GM12878 (cell line): Measurements from ENCODE around the gene CBX2. TPM values are rescaled to one million over a fixed set of nuclear protein-coding genes. Genes with fewer than 3 reads are reported as not detected.

ENCODE experiments used
- ATAC-seq: fragments of 200-7000 bp; cut with Tn5 transposase; 3 replicates; pipeline ENCODE4 v1.9.1; 2020; ENCODE audit warnings: mild to moderate bottlenecking, moderate library complexity
- BruUV-seq: library from RNA; stranded (reverse); fragments of 400-500 nt; replicated peaks from 2 replicates; lab custom pipeline; 2021; lab: Mats Ljungman, UMichigan
- CTCF ChIA-PET: fragments of 300-600 bp; sonication (Branson Sonifier 250); formaldehyde crosslinking; extraction: SDS; loops from one replicate; lab custom pipeline; 2021; ENCODE audit warnings: inconsistent platforms; lab: Yijun Ruan, JAX
- POLR2A ChIA-PET: fragments of 350-600 bp; formaldehyde crosslinking; extraction: SDS; loops from one replicate; lab custom pipeline; 2021; ENCODE audit warnings: inconsistent platforms; lab: Charles Lee
- RAD21 ChIA-PET: fragments of 300-600 bp; sonication (Branson Sonifier 250); formaldehyde crosslinking; loops from one replicate; lab custom pipeline; 2023; ENCODE audit warnings: antibody characterized with exemption; ENCODE audit not compliant: unreplicated experiment; lab: Charles Lee
- SMC1A ChIA-PET: fragments of 300-600 bp; sonication (Branson Sonifier 250); formaldehyde crosslinking; loops from one replicate; lab custom pipeline; 2023; ENCODE audit not compliant: unreplicated experiment, uncharacterized antibody; lab: Charles Lee
- DNase-seq: peaks from one replicate; pipeline ENCODE4 v3.0.0-alpha.2; 2011; ENCODE audit warnings: low read depth, low spot score
- FAIRE-seq: peaks from 3 replicates; lab custom pipeline; 2011; peaks lifted over from hg19 to GRCh38; lab: Jason Lieb, UNC
- H2AFZ ChIP-seq: 2 replicates; pipeline ENCODE4 v1.6.0; 2011; ENCODE audit warnings: low read depth, low read length, control low read depth; ENCODE audit not compliant: control insufficient read depth
- H3K27ac ChIP-seq: 2 replicates; pipeline ENCODE4 v1.5.1; 2011; ENCODE audit warnings: control low read depth; ENCODE audit not compliant: control insufficient read depth, insufficient read depth
- H3K27me3 ChIP-seq, 2 experiments: replicated peaks in 1 of 2; 2 replicates each; pipeline versions ENCODE4 v1.6.0 to v1.6.1; 2011; ENCODE audit warnings: low read length in 1 of 2; ENCODE audit not compliant: control insufficient read depth in 2 of 2, insufficient read depth in 2 of 2
- H3K36me3 ChIP-seq, 2 experiments: 2 replicates each; pipeline ENCODE4 v1.5.1; 2011; ENCODE audit warnings: low read length in 1 of 2; ENCODE audit not compliant: control insufficient read depth in 2 of 2, insufficient read depth in 2 of 2
- H3K4me1 ChIP-seq: 2 replicates; pipeline ENCODE4 v1.6.1; 2011; ENCODE audit warnings: mild to moderate bottlenecking, low read length, moderate library complexity, mixed read lengths; ENCODE audit not compliant: control insufficient read depth, insufficient read depth
- H3K4me2 ChIP-seq: 2 replicates; pipeline ENCODE4 v1.6.0; 2011; ENCODE audit warnings: control low read depth; ENCODE audit not compliant: control insufficient read depth, insufficient read depth
- H3K4me3 ChIP-seq: fragments of 200-600 bp; sonication (generic); 2 replicates; pipeline ENCODE4 v1.5.1; 2016
- H3K79me2 ChIP-seq: 2 replicates; pipeline ENCODE4 v1.6.0; 2011; ENCODE audit warnings: low read length; ENCODE audit not compliant: control insufficient read depth, insufficient read depth
- H3K9ac ChIP-seq: 2 replicates; pipeline ENCODE4 v1.8.0; 2011; ENCODE audit warnings: low read length, control low read depth, mixed read lengths; ENCODE audit not compliant: control insufficient read depth, insufficient read depth
- H3K9me3 ChIP-seq: replicated peaks from 3 replicates; pipeline ENCODE4 v1.5.1; 2011; ENCODE audit warnings: mild to moderate bottlenecking, low read length; ENCODE audit not compliant: control insufficient read depth, insufficient read depth
- H4K20me1 ChIP-seq: 2 replicates; pipeline ENCODE4 v1.6.0; 2011; ENCODE audit not compliant: control insufficient read depth, insufficient read depth
- STAT1 ChIP-seq: fragments of 450-650 bp; conservative IDR thresholded peaks from 2 replicates; pipeline ENCODE4 v1.6.1; 2014; ENCODE audit warnings: antibody characterized with exemption, mild to moderate bottlenecking
- SUZ12 ChIP-seq: fragments of 200-600 bp; sonication (generic); IDR thresholded peaks from one replicate; pipeline ENCODE4 v1.6.1; 2018; ENCODE audit warnings: antibody characterized with exemption, mild to moderate bottlenecking; ENCODE audit not compliant: unreplicated experiment
- ZNF384 ChIP-seq: IDR thresholded peaks from 2 replicates; pipeline ENCODE4 v1.6.1; 2012; ENCODE audit warnings: low read depth, mild to moderate bottlenecking, low read length, improper control_type of control experiment, borderline replicate concordance
- WGBS: methylation state at CpG from one replicate; pipeline ENCODE4 v1.1.6; 2016; ENCODE audit warnings: low lambda C conversion rate; ENCODE audit not compliant: insufficient replicate concordance, insufficient coverage; ENCODE audit errors: missing lambda C conversion rate; 5-methylcytosine and 5-hydroxymethylcytosine counted together
- in situ Hi-C: fragments of 300-500 bp; cut with MboI; formaldehyde crosslinking; loops from 9 replicates; pipeline ENCODE4 v1.14.3; 2018; ENCODE audit warnings: mixed read lengths
- intact Hi-C: fragments of 100-400 bp; cut with micrococcal nuclease; formaldehyde crosslinking; loops from one replicate; pipeline ENCODE4 v1.14.2; 2022; ENCODE audit not compliant: unreplicated experiment
- polyA plus RNA-seq, 11 experiments: library from polyadenylated mRNA; depleted of rRNA in 4 of 11; unstranded in 6 of 11; stranded (reverse) in 5 of 11; fragments of >200 nt; fragmentation: Nextera tagmentation in 4 of 11; fragmentation: Illumina TruSeq in 1 of 11; extraction: Ambion mirVana in 4 of 11; extraction: Trizol in 1 of 11; gene quantifications; 1 replicate in 1 of 11; 2 replicates in 10 of 11; pipeline versions ENCODE4 v1.2.1 to v1.2.3, GENCODE V29; 2011 to 2016; ENCODE audit warnings: inconsistent platforms in 2 of 11, missing spikeins in 2 of 11, low read depth in 1 of 11
- total RNA-seq, 4 experiments: library from RNA; depleted of rRNA in 3 of 4; stranded (reverse); fragments of >200 nt in 3 of 4; fragmentation: Illumina TruSeq in 1 of 4; extraction: Trizol in 1 of 4; gene quantifications; 2 replicates each; pipeline versions ENCODE4 v1.2.1 to v1.2.3, GENCODE V29; 2013 to 2021

CBX2 gene
- total and polyA plus RNA-seq, 10 of the 15 experiments (the other 5 are each of a cell fraction or from before 2014, with no cell fraction given), result 0.35 to 7.5 (median 4.2) TPM

DNA sequence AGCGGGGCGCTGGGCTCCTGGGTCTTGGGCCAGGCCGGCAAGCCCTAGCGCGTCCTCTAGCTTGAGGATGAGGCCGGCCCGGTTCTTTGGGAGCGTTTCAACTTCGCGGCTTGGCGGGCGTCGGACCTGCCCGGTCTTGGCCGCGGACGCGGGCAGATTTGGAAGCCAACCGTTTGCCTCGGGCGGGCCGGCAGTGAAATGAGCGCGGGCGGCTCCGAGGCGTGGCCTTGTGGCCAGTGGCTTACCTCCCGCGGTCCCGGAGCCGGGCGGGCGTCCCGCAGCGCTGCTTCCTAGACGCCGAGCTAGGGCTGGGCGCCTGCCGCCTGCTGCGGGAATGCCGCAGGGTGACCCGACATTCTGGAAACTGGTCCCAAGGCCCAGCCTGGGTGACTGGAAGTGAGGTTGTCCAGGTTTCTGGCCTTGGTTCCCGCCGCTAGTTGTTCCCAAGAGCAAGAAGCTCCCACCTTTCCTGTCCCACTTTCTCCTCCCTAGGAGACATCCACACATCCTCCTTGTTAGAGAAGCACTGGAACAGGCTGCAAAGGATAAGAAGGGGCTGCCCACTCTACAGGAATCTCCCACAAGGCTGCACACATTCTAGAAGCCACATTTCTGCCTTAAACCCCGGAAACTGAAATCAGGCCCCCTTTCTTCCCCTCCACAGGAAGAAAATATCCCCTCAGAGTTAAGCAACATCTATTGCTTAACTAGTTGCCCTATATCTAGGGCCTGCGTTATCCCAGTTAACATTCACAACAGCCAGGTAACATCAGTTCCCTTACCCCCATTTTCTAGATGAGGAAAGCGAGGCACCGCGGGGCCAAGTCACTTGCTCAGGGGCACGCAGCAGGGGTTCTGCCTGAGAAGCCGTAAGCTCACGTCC lies 23.4 kb downstream of the CBX2 start:
- ChIA-PET SMC1A (no interaction called here), RAD21 (interaction anchor here (0.8 kb wide), 1 partner anchor 9 kb away, joined by 3 read pairs; no protein-coding TSS in a partner anchor), CTCF (interaction anchor here (1.2 kb wide), 1 partner anchor 24 kb away, joined by 3 read pairs; no protein-coding TSS in a partner anchor), POLR2A (no interaction called here)
- ATAC-seq, result no peak
- Histone ChIP-seq H3K27me3 (peaks cover 19 to 52% of the 10 kb centered on the region in 2 experiments), H2AFZ (no peak overlapping the region; the same call in 1 of the 2 replicates), H4K20me1 (no peaks in the 10 kb centered on the region), H3K79me2 (no peaks in the 10 kb centered on the region), H3K9me3 (no peaks in the 10 kb centered on the region; the same call in 2 of the 3 replicates), H3K4me1 (peaks cover 55% of the 10 kb centered on the region), H3K4me2 (peak overlapping the region; percentile 69; the same call in 1 of the 2 replicates), H3K4me3 (peak overlapping the region; percentile 12; the same call in 1 of the 2 replicates), H3K27ac (no peak overlapping the region), H3K9ac (no peak overlapping the region), H3K36me3 (no peaks in the 10 kb centered on the region)
- TF ChIP-seq STAT1, result no peak
- no peak for TF ChIP-seq ZNF384
- peak; percentile 10 for TF ChIP-seq SUZ12
- in situ Hi-C loops, result no loop called here
- intact Hi-C loops, result loop anchor here (5.0 kb wide), 1 partner anchor 36 kb away; the partner anchor contains the start of gene CBX4
- no peak for FAIRE-seq
- no TSS peak for BruUV-seq
- no peak for DNase-seq
- WGBS, result 39% methylated on average over 32 of the region's 52 CpGs
